ENCODE results near the gene GPI. TPM values are rescaled to one million over a fixed set of nuclear protein-coding genes. Genes with fewer than 3 reads are reported as not detected.

GPI gene
- total RNA-seq, 1 donor from 2014 or later = 228 TPM

- no peaks in the 10 kb centered on the region for H3K27me3 Mint-ChIP-seq (ENCODE audit: low read depth)
- no peaks in the 10 kb centered on the region for H3K9me3 Mint-ChIP-seq
- DNase-seq (ENCODE audit: low spot score in 2 of 2, unreplicated experiment in 2 of 2) = no peak
- H3K4me1 Mint-ChIP-seq = no peaks in the 10 kb centered on the region
- no peak overlapping the region for H3K27ac Mint-ChIP-seq
- no peak for TF ChIP-seq CTCF (IDR thresholded peaks at IDR 0.05; ENCODE audit: unreplicated experiment)
- no peak overlapping the region for H3K4me3 Mint-ChIP-seq
- H3K36me3 Mint-ChIP-seq = peaks cover 51% of the 10 kb centered on the region
Measured at GRCh38 chr19:34343751-34344150, 21.2 kb upstream of the GPI start.

- H3K27ac Mint-ChIP-seq = no peak overlapping the region
- no peaks in the 10 kb centered on the region for H3K9me3 Mint-ChIP-seq
- H3K27me3 Mint-ChIP-seq (ENCODE audit: low read depth) = no peaks in the 10 kb centered on the region
- no peak overlapping the region for H3K4me3 Mint-ChIP-seq
- no peak for DNase-seq (ENCODE audit: low spot score in 2 of 2, unreplicated experiment in 2 of 2)
- H3K4me1 Mint-ChIP-seq = no peaks in the 10 kb centered on the region
- TF ChIP-seq CTCF (IDR thresholded peaks at IDR 0.05; ENCODE audit: unreplicated experiment) = peak; percentile 25
- H3K36me3 Mint-ChIP-seq = peaks cover 43% of the 10 kb centered on the region
Measured at GRCh38 chr19:34345947-34346351, 19.0 kb upstream of the GPI start.

GRCh38 chr19:34347561-34348165 lies 17.3 kb upstream of the GPI start:
- TF ChIP-seq CTCF (IDR thresholded peaks at IDR 0.05; ENCODE audit: unreplicated experiment) = no peak
- Mint-ChIP-seq H3K27me3 (ENCODE audit: low read depth) (no peaks in the 10 kb centered on the region), H3K4me1 (no peaks in the 10 kb centered on the region), H3K36me3 (peaks cover 34% of the 10 kb centered on the region), H3K4me3 (no peak overlapping the region), H3K27ac (no peak overlapping the region), H3K9me3 (no peaks in the 10 kb centered on the region)
- DNase-seq (ENCODE audit: low spot score in 2 of 2, unreplicated experiment in 2 of 2) = no peak

GRCh38 chr19:34348899-34349487 lies 16.0 kb upstream of the GPI start:
- no peaks in the 10 kb centered on the region for H3K9me3 Mint-ChIP-seq
- no peaks in the 10 kb centered on the region for H3K4me1 Mint-ChIP-seq
- peaks cover 31% of the 10 kb centered on the region for H3K36me3 Mint-ChIP-seq
- H3K4me3 Mint-ChIP-seq = no peak overlapping the region
- no peak overlapping the region for H3K27ac Mint-ChIP-seq
- no peaks in the 10 kb centered on the region for H3K27me3 Mint-ChIP-seq (ENCODE audit: low read depth)
- TF ChIP-seq CTCF (IDR thresholded peaks at IDR 0.05; ENCODE audit: unreplicated experiment) = no peak
- no peak for DNase-seq (ENCODE audit: low spot score in 2 of 2, unreplicated experiment in 2 of 2)

- Mint-ChIP-seq H3K27me3 (ENCODE audit: low read depth) (no peaks in the 10 kb centered on the region), H3K4me3 (no peak overlapping the region), H3K27ac (no peak overlapping the region), H3K9me3 (no peaks in the 10 kb centered on the region), H3K36me3 (peaks cover 34% of the 10 kb centered on the region), H3K4me1 (no peaks in the 10 kb centered on the region)
- no peak for TF ChIP-seq CTCF (IDR thresholded peaks at IDR 0.05; ENCODE audit: unreplicated experiment)
- DNase-seq (ENCODE audit: low spot score in 2 of 2, unreplicated experiment in 2 of 2) = no peak
Measured at GRCh38 chr19:34350161-34350561, 14.8 kb upstream of the GPI start.

Data from mesothelial cell of epicardium (in vitro differentiated cells).